HPDE6-E6E7 (cell line): ENCODE data around the gene PDE1A.

Source experiments
- DNase-seq: peaks from one replicate; pipeline ENCODE4 v3.0.0; 2011; ENCODE audit warnings: missing footprints; ENCODE audit errors: extremely low spot score

Gene PDE1A

DNA sequence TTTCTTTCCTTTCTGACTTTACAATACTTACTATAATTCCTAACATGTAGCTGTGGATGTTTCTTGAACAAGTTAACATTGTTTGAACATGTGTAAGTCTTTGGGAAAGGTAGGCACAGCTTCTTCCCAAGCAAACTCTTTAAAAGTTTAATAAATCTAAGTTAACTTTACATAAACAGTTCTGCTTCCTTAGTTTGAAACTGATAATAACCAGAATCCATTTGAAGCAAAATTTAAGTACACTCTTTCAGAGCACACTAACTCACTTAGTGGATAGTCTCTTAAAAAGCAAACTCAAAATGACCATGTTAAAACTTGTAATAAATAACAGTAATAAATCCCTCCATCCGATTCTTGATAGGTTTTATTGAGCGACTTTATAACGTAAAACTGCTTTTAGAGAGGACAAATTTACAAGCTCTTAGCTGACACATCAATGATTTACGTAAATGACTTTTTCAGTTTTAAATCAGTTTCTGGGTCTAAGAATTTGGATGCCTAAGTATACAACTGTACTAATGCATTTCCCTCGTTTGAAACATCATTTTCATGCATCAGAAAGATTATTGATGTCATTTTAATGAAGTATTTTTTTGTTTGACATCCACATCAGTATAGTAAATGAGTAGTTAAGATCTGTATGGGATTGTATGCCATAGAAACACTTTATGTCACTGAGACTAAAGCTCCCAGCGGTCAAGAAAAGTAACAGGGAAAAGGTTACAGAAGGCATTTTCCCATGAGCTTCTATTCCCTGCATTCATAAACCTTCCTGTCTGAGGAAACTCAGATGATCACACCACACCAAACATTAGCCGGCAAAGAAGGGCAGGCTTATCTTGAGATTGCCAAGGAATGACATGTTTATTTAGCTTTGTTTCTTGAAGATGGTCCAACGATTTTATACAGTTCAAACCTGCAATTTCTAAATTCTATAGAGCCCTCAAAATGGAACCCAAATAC lies 67.5 kb downstream of the PDE1A start:
- no peak for DNase-seq

DNA sequence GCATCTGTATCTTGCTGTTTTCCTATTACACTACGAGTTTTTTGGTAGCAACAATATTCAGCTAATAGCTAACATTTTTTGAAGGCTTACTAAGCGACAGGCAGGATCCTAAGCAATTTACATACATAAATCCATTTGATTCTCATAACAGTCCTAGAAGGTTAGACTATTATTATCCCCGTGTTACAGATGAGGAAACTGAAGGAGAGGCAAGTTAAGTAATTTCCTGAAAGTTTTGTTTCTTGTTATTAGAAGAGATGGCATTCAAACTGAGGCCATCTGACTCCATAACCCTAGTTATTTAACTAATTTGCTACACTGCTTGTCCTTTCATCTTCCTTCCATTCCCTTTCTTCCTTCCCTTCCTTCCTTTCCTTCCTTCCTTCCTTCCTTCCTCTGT lies 68.2 kb downstream of the PDE1A start:
- DNase-seq: no peak

DNA sequence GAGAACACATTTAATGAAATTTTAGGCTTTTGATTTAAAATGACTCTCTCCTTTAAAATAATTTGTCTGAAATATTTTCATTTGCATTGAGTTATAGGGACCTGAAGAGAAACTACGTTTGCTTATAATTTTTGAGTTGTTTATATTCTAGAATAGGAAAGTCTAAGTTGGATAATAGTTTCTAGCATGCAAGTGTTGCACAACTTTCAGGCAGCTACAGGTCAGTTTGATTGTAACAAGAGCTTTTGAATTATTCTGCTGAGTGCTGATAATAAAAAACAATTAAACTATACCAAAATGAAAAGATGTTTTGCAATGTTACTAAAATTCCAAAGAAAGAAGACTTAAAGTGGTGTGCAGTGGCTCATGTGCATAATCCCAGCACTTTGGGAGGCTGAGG lies 71.0 kb downstream of the PDE1A start:
- DNase-seq: no peak

DNA sequence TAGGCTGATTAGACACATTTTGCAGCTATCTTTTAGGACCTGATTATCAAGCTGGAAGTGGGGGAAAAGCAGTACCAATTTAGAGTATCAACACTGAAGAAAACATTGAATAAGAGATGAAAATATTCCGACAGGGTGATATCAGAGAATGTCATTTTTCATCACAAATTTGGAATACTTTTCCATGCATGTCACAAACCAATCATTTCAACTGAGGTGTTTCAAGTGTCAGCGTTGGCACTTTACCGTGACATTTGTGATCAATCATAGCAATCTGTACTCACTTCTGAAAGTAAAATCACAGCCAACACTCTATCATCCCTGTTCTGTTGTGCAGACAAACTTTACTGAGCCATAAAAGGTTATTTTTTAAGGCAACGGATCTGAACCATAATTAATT lies 75.4 kb downstream of the PDE1A start:
- no peak for DNase-seq

DNA sequence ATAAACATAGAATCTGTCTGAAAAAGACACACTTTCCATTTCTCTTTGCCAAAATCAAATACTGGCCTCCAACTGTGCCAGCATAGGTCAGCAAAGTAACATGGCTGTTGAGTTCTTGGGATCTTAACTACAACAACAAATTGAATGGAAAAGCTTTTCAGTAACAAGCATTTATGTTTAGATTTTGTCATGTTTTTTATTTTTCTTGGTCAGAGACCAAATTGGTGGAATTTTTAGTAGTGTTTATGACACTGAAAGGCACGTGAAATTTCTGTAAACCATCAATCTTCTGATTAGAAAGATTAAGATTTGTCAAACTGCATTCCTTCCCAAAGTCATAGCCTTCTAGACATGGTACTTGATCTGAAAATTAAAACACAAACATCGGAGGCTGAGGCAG lies 77.6 kb downstream of the PDE1A start:
- DNase-seq: no peak

DNA sequence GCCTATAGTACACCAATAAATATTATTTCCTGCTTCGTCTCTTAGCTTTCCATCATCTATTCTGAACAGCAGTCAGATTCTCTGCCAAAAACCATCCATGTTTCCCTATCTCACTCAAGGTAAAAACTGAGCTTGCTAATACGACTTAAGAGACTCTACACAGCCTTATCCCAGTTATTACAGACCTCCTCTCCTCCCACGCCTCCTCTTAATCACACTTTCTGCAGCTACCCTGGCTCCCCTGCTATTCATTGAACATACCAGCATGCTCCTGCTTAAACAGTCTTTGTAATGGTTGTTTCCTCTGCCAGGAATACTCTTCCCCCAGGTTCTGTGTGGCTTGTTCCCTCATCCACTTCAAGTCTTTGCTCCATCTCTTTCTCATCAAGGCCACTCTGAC lies 81.5 kb downstream of the PDE1A start:
- DNase-seq: no peak

DNA sequence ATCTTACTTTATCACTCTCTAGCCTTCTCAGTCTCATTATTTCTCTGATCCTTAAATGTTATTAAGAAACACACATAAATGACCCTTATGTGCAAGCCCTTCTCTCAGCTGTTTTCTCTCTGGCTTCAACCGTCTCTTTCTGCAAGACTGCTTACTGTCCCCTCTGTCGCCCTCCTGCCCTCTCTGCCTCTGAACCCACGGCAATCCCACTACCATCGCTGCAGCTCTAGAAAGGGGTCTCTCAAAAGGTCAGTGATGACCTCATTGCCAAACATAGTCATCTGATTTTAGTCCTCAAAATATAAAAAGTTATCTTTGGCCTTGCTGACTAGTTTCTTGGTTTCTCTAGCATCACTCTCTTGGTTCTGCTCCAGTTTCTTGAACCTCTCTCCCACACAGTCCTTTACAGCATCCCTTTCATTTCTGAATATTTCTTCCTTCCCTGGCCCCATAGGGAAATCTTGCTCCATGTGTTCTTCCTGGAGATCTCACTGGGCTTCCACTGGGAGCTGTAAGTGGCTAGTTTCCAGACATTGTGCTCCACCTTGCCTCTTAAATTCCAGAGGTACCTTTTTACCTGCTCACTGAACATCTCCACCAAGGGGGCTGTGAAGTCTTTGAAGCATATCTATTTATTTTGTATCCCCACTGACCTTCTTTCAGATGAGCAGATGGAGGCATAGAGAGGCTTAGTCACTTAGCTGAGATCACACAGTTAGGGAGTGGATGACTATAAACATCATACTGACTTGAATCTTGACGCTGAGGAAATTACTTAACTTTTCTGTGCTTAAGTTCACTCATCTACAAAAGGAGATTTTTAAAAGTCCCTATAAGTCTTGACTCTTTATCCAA lies 96.2 kb downstream of the PDE1A start:
- no peak for DNase-seq

DNA sequence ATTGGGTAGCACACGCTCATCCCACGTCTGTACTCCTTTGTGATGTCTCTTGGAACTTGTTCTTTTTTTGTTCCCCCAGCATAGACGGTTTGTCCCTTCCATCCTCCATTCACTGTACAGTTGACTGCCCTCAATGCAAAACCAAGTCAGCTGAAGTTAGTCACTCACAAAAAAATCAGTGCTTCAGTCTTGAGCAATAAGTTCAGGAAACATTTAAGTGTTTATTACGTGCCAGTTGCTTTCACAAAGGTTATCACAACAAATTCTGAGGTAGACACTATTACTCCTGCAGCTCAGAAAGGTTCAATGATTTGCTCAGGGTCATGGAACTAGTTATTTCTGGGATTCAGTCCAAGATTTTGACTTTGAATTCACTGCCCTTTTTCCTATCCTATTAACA lies 102.2 kb downstream of the PDE1A start:
- DNase-seq: no peak

DNA sequence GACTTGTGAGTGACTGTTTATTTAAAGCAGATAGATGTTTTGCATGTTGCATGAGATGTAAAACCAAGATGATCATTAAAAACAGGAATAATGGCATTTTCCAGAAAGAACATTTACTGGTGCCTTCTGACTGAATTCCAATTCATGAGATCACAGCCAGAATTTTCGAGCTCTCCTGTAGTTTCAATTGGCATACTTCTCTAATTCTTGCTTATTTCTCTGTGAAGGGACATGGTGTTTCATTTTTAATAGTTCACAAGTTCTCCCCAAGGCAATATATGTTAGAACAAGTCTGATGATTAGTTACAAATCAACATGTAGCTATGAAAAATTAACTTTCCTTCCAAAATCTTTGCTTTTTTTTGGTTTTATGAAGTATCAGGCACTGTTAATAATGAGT lies 105.7 kb downstream of the PDE1A start:
- DNase-seq: no peak

DNA sequence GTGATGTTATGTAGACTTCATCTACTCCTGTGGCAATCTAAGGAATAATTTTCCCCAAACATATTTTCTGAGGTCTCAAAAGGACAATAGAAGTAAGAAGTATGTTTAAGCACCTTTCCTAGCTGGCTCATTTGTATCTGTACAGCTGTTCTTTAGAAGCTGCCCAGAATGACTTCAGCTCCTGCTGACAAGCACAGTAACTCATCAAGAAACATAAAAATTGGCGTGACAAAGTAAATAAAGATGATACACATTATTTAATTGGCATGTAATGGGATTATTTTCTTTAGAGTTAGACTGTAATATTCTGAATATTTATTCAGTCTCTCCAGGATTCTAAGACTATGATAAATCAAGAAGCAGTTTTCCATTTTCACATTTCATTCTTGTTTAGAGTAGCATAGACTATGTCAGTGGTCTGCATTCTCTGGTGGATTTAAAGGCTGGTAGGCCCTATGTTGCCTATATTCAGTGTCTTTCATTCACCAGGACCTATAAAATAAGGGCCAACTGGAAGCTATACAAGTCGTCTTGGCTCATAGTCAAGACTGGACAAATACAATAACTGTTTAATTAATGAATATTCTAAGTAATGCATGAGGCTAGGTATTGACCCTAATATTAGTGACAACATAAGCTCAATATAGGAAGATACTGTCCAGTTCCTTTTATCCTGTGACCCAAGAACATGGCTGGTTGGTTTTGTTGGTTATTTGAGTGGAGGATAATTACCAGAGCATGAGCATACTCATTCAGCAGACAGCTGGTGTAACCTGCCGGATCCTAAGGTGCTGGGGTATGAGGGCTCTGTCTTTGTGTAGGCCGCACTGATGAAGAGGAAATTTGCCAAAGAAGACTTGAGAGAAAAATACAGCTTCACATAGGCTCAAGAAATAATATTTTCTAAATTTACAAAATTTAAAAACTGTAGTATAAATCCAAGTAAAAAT lies 107.0 kb downstream of the PDE1A start:
- DNase-seq: no peak

DNA sequence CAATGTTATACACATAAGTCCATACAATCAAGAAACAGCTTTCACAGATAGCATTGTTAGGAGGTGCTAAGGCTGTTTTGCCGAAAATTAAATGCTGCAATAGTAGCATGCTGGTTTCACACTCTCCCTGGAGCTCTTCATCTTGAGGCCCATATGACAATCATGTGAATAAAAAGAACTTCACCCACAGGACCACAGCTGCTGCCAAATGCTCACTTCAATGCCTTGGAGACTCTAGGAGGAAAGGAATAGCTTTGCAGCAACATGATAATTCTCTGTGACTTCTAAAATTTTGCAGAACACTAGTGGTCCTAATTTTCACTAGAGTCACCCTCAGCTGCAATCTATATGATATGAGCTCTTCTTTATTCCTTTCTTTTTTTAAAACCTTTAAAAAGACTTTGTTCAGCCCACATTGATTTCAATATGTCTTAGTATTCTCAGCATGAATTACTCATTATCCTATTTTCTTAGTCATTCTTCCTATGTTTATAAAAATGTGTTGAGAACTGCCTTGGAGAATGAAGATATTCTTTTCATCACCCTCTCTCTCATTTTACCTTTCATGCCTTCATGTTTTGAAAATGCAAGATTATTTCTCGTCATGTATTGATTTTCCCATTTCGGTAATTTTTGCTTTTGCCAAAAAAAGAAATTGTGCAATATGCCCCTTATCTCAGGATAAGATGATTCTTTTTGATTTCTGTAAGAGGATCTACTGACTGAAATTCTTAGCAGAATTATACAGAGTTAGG lies 108.2 kb downstream of the PDE1A start:
- no peak for DNase-seq

DNA sequence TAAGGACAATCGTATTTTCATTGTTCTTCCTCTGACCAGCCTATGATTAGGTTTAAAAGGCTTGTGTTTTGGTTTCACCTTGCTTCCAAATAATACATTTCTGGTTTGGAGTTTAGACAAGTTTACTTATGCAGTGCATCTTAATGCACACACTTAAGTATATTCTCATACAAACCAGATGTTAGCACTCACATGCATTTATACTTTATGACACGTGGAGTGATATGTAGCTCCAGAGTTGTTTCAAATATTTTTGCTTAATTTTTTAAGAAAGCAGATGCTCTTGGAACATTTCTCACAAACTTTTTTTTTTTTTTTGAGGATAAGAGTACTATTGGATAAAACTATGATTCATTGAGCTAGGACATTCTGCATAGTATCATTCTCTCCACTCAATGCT lies 109.9 kb downstream of the PDE1A start:
- no peak for DNase-seq

DNA sequence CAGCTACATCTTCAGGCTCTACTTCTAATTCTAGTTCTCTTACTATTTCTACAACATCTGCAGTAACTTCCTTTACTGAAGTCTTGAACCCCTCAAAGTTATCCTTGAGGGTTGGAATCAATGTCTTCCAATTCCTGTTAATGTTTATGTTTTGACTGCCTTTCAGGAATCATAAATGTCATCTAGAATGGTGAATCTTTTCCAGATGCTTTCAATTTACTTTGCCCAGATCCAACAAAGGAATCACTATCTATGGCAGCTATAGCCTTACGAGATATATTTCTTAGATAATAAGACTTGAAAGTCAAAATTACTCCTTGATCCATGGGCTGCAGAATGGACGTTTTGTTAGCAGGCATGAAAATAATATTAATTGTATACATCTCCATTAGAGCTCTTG lies 123.9 kb downstream of the PDE1A start:
- no peak for DNase-seq

DNA sequence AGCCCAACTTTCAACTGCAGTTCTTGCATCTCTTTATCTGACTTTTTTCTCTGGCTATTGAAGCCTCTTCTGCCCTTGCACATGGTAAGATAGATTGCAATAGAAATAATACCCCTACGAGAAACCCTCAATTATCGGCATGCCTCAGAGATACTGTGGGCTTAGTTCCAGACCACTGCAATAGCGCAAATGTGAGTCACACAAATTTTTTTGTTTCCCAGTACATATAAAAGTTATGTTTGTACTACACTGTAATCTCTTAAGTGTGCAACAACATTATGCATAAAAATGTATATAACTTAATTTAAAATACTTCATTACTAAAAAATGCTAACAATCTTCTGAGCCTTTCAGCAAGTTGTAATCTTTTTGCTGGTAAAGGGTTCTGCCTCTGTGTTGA lies 124.7 kb downstream of the PDE1A start:
- no peak for DNase-seq

DNA sequence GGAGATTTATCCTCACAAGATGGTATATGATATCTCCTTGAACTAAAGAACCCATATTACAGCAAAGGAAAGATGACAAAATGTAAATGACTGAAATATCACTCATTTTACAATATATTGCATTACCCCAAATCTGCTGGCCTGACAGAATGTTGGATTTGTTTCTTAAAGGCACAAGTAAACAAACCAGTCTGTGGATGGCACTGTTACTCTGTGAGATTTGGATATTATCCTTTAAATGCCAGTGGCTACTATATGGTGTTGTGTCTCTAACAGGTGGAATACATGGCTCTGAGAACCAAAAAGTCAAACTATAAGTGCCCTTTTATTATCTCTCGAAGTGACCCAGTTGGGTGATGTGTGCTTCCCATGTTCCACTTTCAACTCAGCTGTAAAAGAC lies 125.7 kb downstream of the PDE1A start:
- no peak for DNase-seq

DNA sequence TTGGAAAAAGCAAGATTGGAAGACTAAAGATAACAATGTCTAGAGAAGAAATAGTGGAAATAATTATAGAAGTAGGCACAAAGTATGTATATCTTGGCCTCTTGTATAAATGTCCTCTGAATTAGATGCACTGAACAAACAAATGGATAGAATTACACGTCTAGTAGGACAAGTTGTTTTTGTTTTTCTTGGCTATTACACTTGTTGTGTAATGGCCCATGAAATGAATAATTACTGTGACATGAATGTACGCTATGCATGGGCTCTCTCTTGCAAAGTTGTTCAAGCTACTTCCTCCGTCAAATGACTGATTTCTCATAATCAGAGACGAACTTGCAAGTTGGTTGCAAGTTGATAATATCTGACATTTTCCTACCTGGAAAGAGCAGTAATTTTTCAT lies 126.2 kb downstream of the PDE1A start:
- DNase-seq: no peak

DNA sequence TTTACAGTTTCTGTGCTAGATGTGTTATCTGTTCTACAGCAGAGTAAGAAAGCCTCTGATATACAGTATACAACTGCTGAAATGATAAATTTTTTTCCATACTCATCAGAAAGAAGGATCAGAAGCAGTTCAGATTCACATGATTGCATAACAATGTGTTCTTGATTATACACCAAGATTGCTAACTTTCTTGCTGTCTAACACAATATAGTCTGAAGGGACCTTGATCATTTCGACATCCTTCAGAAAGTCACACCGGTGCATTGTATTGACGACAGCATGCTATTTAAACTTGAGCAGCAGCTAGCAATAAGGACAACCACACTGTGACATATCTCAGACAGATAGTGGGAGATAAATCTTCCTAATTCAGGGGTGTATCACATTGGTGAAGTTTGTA lies 127.2 kb downstream of the PDE1A start:
- no peak for DNase-seq

DNA sequence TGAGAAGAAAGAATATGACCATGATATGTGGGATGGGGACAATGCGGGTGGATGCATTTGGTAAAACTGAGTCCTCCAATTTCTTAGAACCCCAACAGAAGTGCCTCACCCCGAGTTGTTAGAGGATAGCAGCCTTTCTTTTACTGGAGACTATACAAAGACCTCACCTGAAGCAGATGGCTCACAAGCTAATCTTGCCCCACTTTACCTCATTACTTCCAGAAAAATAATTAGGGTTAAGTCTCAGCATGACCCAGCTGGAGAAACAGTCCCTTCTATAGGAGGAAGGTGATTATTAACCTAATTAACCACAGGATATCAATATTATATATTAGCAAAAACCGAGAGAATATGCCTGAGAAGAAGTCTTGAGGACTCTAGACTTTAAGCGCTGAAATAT lies 128.4 kb downstream of the PDE1A start:
- DNase-seq: no peak

DNA sequence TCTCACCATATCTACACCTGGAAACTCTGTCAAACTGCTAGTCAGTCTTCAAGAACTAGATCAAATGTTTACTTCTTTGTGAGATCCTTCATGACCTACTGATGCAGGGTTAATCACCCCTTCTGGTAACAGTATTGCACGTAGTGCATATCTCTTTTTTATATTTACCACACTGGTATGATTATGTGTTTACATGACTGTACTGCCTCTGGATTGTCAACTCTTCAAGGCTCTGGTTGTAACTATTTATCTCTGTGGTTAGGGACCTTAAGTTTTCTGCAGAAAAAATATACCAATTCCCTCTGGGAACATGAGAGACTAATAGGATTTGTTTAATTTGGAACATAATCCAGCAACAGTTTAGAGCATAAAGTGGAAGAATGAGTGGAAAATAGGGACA lies 135.5 kb downstream of the PDE1A start:
- no peak for DNase-seq

DNA sequence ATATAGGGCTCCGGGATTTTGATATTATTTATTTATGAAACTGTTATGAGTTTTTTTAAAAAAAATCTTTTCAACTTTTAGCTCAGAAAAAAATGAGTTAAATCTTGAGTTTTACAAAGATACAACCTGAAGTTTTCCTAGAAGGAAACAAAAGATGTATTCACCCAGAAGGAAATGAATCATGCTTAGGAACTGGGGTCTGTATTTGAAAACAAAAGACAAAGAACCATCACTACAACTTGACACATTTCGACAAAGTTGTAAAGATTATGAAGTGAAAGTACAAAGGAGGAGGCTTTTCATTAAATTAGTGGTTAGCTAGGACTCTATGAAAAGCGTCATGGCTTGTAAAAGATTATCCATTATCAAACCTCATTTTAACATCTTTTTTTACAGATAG lies 143.3 kb downstream of the PDE1A start:
- no peak for DNase-seq

DNA sequence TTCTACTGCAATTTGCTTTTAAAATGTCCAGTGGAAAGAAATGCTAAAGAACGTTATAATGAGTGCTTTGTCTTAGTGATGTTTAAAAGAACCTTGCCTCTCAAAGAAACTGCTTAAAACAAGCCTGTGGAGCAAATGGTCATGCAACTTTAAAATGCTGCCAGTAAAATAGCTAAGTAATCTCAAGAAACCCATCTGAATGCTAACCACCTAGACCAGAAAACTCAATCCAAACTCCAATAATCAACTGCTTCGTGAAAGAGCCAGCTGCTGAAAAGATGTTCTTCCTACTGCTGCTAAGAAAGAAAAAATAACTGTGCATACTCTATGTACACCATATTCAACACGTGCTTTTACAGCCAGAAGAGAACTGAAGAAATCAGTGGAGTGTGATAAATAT lies 145.6 kb downstream of the PDE1A start:
- DNase-seq: no peak
